ENCODE measurements around the gene TMEM80. TPM values are rescaled to one million over a fixed set of nuclear protein-coding genes. Genes with fewer than 3 reads are reported as not detected.

The TMEM80 gene
- total RNA-seq, 4 donors from 2014 or later, result 8.8 to 32.8 (median 16.3) TPM

GRCh38 chr11:673866-674265, 21.8 kb upstream of the TMEM80 start:
- TF ChIP-seq, protein P1, sequence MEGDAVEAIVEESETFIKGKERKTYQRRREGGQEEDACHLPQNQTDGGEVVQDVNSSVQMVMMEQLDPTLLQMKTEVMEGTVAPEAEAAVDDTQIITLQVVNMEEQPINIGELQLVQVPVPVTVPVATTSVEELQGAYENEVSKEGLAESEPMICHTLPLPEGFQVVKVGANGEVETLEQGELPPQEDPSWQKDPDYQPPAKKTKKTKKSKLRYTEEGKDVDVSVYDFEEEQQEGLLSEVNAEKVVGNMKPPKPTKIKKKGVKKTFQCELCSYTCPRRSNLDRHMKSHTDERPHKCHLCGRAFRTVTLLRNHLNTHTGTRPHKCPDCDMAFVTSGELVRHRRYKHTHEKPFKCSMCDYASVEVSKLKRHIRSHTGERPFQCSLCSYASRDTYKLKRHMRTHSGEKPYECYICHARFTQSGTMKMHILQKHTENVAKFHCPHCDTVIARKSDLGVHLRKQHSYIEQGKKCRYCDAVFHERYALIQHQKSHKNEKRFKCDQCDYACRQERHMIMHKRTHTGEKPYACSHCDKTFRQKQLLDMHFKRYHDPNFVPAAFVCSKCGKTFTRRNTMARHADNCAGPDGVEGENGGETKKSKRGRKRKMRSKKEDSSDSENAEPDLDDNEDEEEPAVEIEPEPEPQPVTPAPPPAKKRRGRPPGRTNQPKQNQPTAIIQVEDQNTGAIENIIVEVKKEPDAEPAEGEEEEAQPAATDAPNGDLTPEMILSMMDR (IDR thresholded peaks at IDR 0.05; ENCODE audit: low read depth), result no peak

- TF ChIP-seq, protein P1 (IDR thresholded peaks at IDR 0.05; ENCODE audit: low read depth), result no peak
Observed at GRCh38 chr11:674406-674805, 21.2 kb upstream of the TMEM80 start.

GRCh38 chr11:678297-678696, 17.3 kb upstream of the TMEM80 start:
- TF ChIP-seq, protein P1 (IDR thresholded peaks at IDR 0.05; ENCODE audit: low read depth), result no peak

- TF ChIP-seq, protein P1 (IDR thresholded peaks at IDR 0.05; ENCODE audit: low read depth), result no peak
Observed at GRCh38 chr11:679271-680207, 16.1 kb upstream of the TMEM80 start.

DNA sequence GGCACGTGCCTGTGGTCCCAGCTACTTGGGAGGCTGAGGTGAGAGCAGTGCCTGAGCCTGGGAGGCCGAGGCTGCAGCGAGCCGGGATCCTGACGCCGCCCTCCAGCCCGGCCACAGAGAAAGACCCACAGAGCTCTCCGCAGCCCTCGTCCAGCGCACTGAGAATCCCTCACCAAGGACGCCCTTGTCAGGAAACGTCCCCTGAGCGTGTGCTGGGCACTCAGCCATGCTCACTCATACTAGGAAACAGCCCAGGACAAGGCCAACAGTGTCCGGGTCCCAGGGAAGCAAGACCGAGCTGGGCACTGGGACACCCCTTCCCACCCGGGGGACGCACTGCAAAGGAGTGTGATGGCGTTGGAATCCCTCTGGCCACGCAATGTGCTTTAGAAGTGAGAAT, 15.1 kb upstream of the TMEM80 start:
- TF ChIP-seq, protein P1 (IDR thresholded peaks at IDR 0.05; ENCODE audit: low read depth), result no peak

DNA sequence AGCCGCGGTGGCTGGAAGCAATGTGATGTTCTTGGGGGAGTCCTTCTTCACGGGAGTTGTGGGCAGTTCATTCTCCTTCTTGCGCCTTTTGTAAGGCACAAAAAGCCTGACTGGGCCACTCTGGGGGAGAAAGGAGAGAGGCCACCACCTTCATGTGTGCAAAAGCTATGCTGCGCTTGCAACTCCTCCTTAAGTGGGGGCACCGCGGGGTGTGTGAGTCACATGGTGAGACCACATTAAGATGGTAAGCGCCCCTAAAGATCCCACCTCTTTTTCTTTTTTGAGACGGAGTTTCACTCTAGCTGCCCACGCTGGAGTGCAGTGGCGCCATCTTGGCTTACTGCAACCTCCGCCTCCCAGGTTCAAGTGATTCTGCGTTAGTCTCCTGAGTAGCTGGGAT, 14.6 kb upstream of the TMEM80 start:
- TF ChIP-seq, protein P1 (IDR thresholded peaks at IDR 0.05; ENCODE audit: low read depth), result no peak

GRCh38 chr11:686451-687243, 9.0 kb upstream of the TMEM80 start:
- TF ChIP-seq, protein P1 (IDR thresholded peaks at IDR 0.05; ENCODE audit: low read depth), result no peak

Measured in subcutaneous adipose tissue (tissue), 4 donors.